ENCODE measurements around the gene OSBPL6.

DNA sequence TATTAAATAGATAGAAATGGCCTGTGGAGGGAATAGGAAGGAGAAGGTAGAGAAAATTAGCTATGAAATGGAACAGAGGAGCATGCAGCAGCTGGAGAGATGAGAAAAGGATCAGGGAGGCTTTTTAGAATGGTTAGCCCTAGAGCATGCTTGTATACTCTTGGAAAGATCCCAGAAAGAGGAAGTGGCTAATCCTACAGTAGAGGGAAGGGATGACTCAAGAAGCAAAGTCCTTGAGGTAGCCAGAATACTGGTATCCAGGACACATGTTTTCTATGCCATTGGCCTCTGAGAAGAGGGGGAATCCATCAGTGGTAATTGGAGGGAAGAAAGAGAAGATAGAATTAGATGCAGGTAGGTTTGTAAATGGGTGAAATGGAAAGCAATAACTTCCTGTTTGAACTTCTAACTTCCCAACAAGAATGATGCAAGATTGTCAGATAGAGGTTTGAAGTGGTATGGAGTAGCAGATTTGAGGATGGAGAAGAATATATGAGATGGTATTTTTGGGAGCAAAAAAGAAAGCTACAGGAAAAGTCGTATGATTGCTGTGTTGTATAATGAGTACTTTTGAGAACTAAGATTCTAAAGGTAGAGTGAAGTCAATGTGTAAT lies 17.1 kb upstream of the OSBPL6 start:
- TF ChIP-seq, protein P1, sequence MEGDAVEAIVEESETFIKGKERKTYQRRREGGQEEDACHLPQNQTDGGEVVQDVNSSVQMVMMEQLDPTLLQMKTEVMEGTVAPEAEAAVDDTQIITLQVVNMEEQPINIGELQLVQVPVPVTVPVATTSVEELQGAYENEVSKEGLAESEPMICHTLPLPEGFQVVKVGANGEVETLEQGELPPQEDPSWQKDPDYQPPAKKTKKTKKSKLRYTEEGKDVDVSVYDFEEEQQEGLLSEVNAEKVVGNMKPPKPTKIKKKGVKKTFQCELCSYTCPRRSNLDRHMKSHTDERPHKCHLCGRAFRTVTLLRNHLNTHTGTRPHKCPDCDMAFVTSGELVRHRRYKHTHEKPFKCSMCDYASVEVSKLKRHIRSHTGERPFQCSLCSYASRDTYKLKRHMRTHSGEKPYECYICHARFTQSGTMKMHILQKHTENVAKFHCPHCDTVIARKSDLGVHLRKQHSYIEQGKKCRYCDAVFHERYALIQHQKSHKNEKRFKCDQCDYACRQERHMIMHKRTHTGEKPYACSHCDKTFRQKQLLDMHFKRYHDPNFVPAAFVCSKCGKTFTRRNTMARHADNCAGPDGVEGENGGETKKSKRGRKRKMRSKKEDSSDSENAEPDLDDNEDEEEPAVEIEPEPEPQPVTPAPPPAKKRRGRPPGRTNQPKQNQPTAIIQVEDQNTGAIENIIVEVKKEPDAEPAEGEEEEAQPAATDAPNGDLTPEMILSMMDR (IDR thresholded peaks at IDR 0.05; ENCODE audit: low read length), result no peak
- TF ChIP-seq EZH2 (optimal IDR thresholded peaks at IDR 0.05; ENCODE audit: low read depth, low read length) (no peak), EZH2phosphoT487 (IDR thresholded peaks at IDR 0.05; ENCODE audit: low read length) (no peak)
